SU-DHL-6 (cell line): ENCODE measurements around the gene FH.

Experiments
- H2AFZ ChIP-seq: fragments of 200-600 bp; sonication (generic); 2 replicates; pipeline ENCODE4 v1.6.1; 2014; ENCODE audit warnings: low read depth, mild to moderate bottlenecking, moderate library complexity, mixed read lengths, antibody characterized with exemption, low read length; ENCODE audit not compliant: severe bottlenecking
- H3F3A ChIP-seq: fragments of 200-600 bp; shearing (Covaris generic); 2 replicates; pipeline ENCODE4 v1.6.0; 2016; ENCODE audit warnings: antibody characterized with exemption, mild to moderate bottlenecking; ENCODE audit not compliant: insufficient read depth
- H3K27ac ChIP-seq: fragments of 200-600 bp; sonication (generic); 2 replicates; pipeline ENCODE4 v1.5.1; 2016; ENCODE audit warnings: low read depth, mild to moderate bottlenecking, low read length, moderate library complexity, mixed read lengths
- H3K27me3 ChIP-seq: fragments of 200-600 bp; sonication (generic), shearing (Covaris generic); 2 replicates; pipeline ENCODE4 v1.6.0; 2014; ENCODE audit warnings: mild to moderate bottlenecking, low read length
- H3K36me3 ChIP-seq: fragments of 200-600 bp; sonication (generic); 2 replicates; pipeline ENCODE4 v1.6.1; 2014; ENCODE audit warnings: mild to moderate bottlenecking, low read length, mixed read lengths
- H3K4me2 ChIP-seq: fragments of 300-600, 200-600 bp; shearing (Covaris generic), sonication (generic); 2 replicates; pipeline ENCODE4 v1.6.0; 2014; ENCODE audit warnings: low read length, low read depth, mild to moderate bottlenecking; ENCODE audit not compliant: poor library complexity, severe bottlenecking
- H3K4me3 ChIP-seq: fragments of 200-600 bp; sonication (generic); 2 replicates; pipeline ENCODE4 v1.5.1; 2014; ENCODE audit warnings: antibody characterized with exemption, low read length, mild to moderate bottlenecking, mixed read lengths; ENCODE audit not compliant: insufficient read depth, poor library complexity, severe bottlenecking
- H3K79me2 ChIP-seq: fragments of 200-600 bp; sonication (generic); 2 replicates; pipeline ENCODE4 v1.6.1; 2014; ENCODE audit warnings: mild to moderate bottlenecking, low read length, moderate library complexity; ENCODE audit not compliant: insufficient read depth
- H3K9ac ChIP-seq: fragments of 200-600 bp; sonication (generic); 2 replicates; pipeline ENCODE4 v1.7.0; 2014; ENCODE audit warnings: mild to moderate bottlenecking, low read length
- H3K9me2 ChIP-seq: fragments of 200-600 bp; sonication (generic); replicated peaks from 2 replicates; pipeline ENCODE4 v1.6.1; 2014; ENCODE audit warnings: low read length; ENCODE audit not compliant: insufficient read depth
- H3K9me3 ChIP-seq: fragments of 200-600 bp; sonication (generic); 2 replicates; pipeline ENCODE4 v1.6.1; 2014; ENCODE audit warnings: low read length, mixed read lengths; ENCODE audit not compliant: insufficient read depth
- H4K20me1 ChIP-seq: fragments of 200-600 bp; sonication (generic); 2 replicates; pipeline ENCODE4 v1.6.1; 2014; ENCODE audit warnings: low read depth, mild to moderate bottlenecking, antibody characterized with exemption, low read length, moderate library complexity, mixed read lengths
- CTCF ChIP-seq: fragments of 200-600 bp; sonication (generic); IDR thresholded peaks from one replicate; pipeline ENCODE4 v1.5.1; 2017; ENCODE audit warnings: antibody characterized with exemption, mild to moderate bottlenecking, low read length, moderate library complexity; ENCODE audit not compliant: insufficient read depth, poor library complexity, severe bottlenecking
- EZH2phosphoT487 ChIP-seq: fragments of 200-600 bp; sonication (generic), shearing (Covaris generic); conservative IDR thresholded peaks from 2 replicates; pipeline ENCODE4 v1.6.1; 2018; ENCODE audit warnings: mild to moderate bottlenecking, antibody characterized with exemption, low read length, moderate library complexity, mixed read lengths

The FH gene

GRCh38 chr1:241548008-241548407 lies 28.5 kb upstream of the FH start:
- Histone ChIP-seq H3K9me3 (no peaks in the 10 kb centered on the region), H3K79me2 (no peaks in the 10 kb centered on the region), H3K9ac (no peak overlapping the region), H3K27me3 (no peaks in the 10 kb centered on the region), H3K4me3 (no peak overlapping the region), H2AFZ (no peak overlapping the region), H3K27ac (no peak overlapping the region), H3K9me2 (no peaks in the 10 kb centered on the region), H4K20me1 (no peaks in the 10 kb centered on the region), H3K4me2 (no peak overlapping the region), H3K36me3 (peaks cover 6% of the 10 kb centered on the region; the same call in 1 of the 2 replicates), H3F3A (peaks cover 8% of the 10 kb centered on the region)
- TF ChIP-seq CTCF (no peak), EZH2phosphoT487 (no peak)

- Histone ChIP-seq H3K27me3 (no peaks in the 10 kb centered on the region), H3F3A (no peaks in the 10 kb centered on the region), H4K20me1 (no peaks in the 10 kb centered on the region), H3K36me3 (no peaks in the 10 kb centered on the region), H3K27ac (no peak overlapping the region), H2AFZ (no peak overlapping the region), H3K4me2 (no peak overlapping the region), H3K4me3 (no peak overlapping the region), H3K9me3 (no peaks in the 10 kb centered on the region), H3K9me2 (no peaks in the 10 kb centered on the region), H3K79me2 (no peaks in the 10 kb centered on the region), H3K9ac (no peak overlapping the region)
- TF ChIP-seq EZH2phosphoT487 (no peak), CTCF (no peak)
Measured at GRCh38 chr1:241542199-241542907, 22.8 kb upstream of the FH start.

- no peaks in the 10 kb centered on the region for H4K20me1 ChIP-seq
- peaks cover 10% of the 10 kb centered on the region; the same call in 1 of the 2 replicates for H3K79me2 ChIP-seq
- no peaks in the 10 kb centered on the region for H3K27me3 ChIP-seq
- H2AFZ ChIP-seq = no peak overlapping the region
- no peaks in the 10 kb centered on the region for H3K9me2 ChIP-seq
- no peaks in the 10 kb centered on the region for H3K9me3 ChIP-seq
- TF ChIP-seq EZH2phosphoT487 (no peak), CTCF (no peak)
- peaks cover 24% of the 10 kb centered on the region for H3F3A ChIP-seq
- H3K27ac ChIP-seq = no peak overlapping the region
- no peak overlapping the region for H3K4me2 ChIP-seq
- no peak overlapping the region for H3K4me3 ChIP-seq
- no peak overlapping the region for H3K9ac ChIP-seq
- peaks cover 8% of the 10 kb centered on the region; the same call in 1 of the 2 replicates for H3K36me3 ChIP-seq
Measured at GRCh38 chr1:241536969-241537368, 17.4 kb upstream of the FH start.
